Measurements from ENCODE around the gene CACNA1D. TPM values are rescaled to one million over a fixed set of nuclear protein-coding genes. Genes with fewer than 3 reads are reported as not detected.

The CACNA1D gene
- total RNA-seq, 4 donors from 2014 or later, result 0.85 to 0.88 TPM; not detected in 2

GRCh38 chr3:53509494-53509893 is 15.1 kb downstream of the CACNA1D start:
- no peak for TF ChIP-seq CTCF (IDR thresholded peaks at IDR 0.05; ENCODE audit: low read depth)

- no peak for TF ChIP-seq CTCF (IDR thresholded peaks at IDR 0.05; ENCODE audit: low read depth)
Observed at GRCh38 chr3:53510508-53510907, 16.1 kb downstream of the CACNA1D start.

GRCh38 chr3:53511246-53511645 is 16.8 kb downstream of the CACNA1D start:
- no peak for TF ChIP-seq CTCF (IDR thresholded peaks at IDR 0.05; ENCODE audit: low read depth)

GRCh38 chr3:53513556-53514190 is 19.3 kb downstream of the CACNA1D start:
- TF ChIP-seq CTCF (IDR thresholded peaks at IDR 0.05; ENCODE audit: low read depth), result no peak

- no peak for TF ChIP-seq CTCF (IDR thresholded peaks at IDR 0.05; ENCODE audit: low read depth)
Observed at GRCh38 chr3:53516339-53516738, 21.9 kb downstream of the CACNA1D start.

- no peak for TF ChIP-seq CTCF (IDR thresholded peaks at IDR 0.05; ENCODE audit: low read depth)
Observed at GRCh38 chr3:53518495-53518981, 24.1 kb downstream of the CACNA1D start.

GRCh38 chr3:53519065-53519709 is 24.8 kb downstream of the CACNA1D start:
- TF ChIP-seq CTCF (IDR thresholded peaks at IDR 0.05; ENCODE audit: low read depth), result no peak

Measured in subcutaneous adipose tissue (tissue), 4 donors.